ENCODE results near the gene OBP2B. TPM values are rescaled to one million over a fixed set of nuclear protein-coding genes. Genes with fewer than 3 reads are reported as not detected.

OBP2B gene
- total and polyA plus RNA-seq, 2 experiments from 2014 or later = not detected

DNA sequence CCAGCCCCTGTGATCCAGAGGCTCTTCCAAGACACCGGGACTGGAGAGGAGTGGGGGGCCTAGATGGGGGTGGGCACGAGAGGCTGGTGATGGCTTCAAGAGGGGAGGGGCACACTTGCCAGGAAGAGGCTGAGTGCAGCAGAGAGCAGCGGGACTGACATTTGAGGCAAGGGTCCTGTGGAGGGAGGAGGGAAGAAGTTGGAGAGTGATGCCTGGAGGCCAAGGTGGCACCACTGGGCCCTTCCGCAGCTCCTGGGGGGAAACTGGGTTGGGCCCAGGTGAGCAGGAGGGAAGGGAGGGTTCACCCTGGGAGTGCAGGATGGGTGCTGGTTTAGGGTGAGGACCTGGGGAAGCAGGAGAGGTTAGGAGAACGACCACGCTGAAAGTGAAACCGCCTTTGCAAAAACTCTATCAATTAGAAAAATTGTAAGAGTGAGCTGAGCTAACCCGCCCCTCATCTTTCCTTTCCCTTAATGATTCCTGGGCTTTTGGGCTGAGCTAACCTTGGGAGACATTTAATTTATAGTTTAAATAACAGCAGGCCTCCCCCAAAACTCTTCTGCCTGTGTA, 39.8 kb upstream of the OBP2B start:
- TF ChIP-seq ZNF114 (CRISPR knock-in tag; IDR thresholded peaks at IDR 0.05) (no peak), ZNF331 (CRISPR knock-in tag; IDR thresholded peaks at IDR 0.05; ENCODE audit: low read depth) (no peak), EZH2 (IDR thresholded peaks at IDR 0.05; ENCODE audit: low read depth, unreplicated experiment) (no peak), STAT1 (IDR thresholded peaks at IDR 0.05; ENCODE audit: unreplicated experiment) (no peak), NANOG (IDR thresholded peaks at IDR 0.05; ENCODE audit: borderline replicate concordance) (no peak), EZH2phosphoT487 (IDR thresholded peaks at IDR 0.05; ENCODE audit: unreplicated experiment) (no peak), POLR2AphosphoS5 (IDR thresholded peaks at IDR 0.05; ENCODE audit: low read depth) (no peak), CREB1 (CRISPR knock-in tag; IDR thresholded peaks at IDR 0.05; ENCODE audit: low read depth) (no peak), JUNB (IDR thresholded peaks at IDR 0.05; ENCODE audit: unreplicated experiment) (no peak)
- TF ChIP-seq, protein P1, sequence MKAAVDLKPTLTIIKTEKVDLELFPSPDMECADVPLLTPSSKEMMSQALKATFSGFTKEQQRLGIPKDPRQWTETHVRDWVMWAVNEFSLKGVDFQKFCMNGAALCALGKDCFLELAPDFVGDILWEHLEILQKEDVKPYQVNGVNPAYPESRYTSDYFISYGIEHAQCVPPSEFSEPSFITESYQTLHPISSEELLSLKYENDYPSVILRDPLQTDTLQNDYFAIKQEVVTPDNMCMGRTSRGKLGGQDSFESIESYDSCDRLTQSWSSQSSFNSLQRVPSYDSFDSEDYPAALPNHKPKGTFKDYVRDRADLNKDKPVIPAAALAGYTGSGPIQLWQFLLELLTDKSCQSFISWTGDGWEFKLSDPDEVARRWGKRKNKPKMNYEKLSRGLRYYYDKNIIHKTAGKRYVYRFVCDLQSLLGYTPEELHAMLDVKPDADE (IDR thresholded peaks at IDR 0.05) = no peak
- TF ChIP-seq, protein P2, sequence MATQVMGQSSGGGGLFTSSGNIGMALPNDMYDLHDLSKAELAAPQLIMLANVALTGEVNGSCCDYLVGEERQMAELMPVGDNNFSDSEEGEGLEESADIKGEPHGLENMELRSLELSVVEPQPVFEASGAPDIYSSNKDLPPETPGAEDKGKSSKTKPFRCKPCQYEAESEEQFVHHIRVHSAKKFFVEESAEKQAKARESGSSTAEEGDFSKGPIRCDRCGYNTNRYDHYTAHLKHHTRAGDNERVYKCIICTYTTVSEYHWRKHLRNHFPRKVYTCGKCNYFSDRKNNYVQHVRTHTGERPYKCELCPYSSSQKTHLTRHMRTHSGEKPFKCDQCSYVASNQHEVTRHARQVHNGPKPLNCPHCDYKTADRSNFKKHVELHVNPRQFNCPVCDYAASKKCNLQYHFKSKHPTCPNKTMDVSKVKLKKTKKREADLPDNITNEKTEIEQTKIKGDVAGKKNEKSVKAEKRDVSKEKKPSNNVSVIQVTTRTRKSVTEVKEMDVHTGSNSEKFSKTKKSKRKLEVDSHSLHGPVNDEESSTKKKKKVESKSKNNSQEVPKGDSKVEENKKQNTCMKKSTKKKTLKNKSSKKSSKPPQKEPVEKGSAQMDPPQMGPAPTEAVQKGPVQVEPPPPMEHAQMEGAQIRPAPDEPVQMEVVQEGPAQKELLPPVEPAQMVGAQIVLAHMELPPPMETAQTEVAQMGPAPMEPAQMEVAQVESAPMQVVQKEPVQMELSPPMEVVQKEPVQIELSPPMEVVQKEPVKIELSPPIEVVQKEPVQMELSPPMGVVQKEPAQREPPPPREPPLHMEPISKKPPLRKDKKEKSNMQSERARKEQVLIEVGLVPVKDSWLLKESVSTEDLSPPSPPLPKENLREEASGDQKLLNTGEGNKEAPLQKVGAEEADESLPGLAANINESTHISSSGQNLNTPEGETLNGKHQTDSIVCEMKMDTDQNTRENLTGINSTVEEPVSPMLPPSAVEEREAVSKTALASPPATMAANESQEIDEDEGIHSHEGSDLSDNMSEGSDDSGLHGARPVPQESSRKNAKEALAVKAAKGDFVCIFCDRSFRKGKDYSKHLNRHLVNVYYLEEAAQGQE (IDR thresholded peaks at IDR 0.05; ENCODE audit: unreplicated experiment) = no peak
- TF ChIP-seq, protein P3, sequence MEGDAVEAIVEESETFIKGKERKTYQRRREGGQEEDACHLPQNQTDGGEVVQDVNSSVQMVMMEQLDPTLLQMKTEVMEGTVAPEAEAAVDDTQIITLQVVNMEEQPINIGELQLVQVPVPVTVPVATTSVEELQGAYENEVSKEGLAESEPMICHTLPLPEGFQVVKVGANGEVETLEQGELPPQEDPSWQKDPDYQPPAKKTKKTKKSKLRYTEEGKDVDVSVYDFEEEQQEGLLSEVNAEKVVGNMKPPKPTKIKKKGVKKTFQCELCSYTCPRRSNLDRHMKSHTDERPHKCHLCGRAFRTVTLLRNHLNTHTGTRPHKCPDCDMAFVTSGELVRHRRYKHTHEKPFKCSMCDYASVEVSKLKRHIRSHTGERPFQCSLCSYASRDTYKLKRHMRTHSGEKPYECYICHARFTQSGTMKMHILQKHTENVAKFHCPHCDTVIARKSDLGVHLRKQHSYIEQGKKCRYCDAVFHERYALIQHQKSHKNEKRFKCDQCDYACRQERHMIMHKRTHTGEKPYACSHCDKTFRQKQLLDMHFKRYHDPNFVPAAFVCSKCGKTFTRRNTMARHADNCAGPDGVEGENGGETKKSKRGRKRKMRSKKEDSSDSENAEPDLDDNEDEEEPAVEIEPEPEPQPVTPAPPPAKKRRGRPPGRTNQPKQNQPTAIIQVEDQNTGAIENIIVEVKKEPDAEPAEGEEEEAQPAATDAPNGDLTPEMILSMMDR (conservative IDR thresholded peaks at IDR 0.05; ENCODE audit: low read depth in 2 of 2) = no peak
- TF ChIP-seq, protein P4, sequence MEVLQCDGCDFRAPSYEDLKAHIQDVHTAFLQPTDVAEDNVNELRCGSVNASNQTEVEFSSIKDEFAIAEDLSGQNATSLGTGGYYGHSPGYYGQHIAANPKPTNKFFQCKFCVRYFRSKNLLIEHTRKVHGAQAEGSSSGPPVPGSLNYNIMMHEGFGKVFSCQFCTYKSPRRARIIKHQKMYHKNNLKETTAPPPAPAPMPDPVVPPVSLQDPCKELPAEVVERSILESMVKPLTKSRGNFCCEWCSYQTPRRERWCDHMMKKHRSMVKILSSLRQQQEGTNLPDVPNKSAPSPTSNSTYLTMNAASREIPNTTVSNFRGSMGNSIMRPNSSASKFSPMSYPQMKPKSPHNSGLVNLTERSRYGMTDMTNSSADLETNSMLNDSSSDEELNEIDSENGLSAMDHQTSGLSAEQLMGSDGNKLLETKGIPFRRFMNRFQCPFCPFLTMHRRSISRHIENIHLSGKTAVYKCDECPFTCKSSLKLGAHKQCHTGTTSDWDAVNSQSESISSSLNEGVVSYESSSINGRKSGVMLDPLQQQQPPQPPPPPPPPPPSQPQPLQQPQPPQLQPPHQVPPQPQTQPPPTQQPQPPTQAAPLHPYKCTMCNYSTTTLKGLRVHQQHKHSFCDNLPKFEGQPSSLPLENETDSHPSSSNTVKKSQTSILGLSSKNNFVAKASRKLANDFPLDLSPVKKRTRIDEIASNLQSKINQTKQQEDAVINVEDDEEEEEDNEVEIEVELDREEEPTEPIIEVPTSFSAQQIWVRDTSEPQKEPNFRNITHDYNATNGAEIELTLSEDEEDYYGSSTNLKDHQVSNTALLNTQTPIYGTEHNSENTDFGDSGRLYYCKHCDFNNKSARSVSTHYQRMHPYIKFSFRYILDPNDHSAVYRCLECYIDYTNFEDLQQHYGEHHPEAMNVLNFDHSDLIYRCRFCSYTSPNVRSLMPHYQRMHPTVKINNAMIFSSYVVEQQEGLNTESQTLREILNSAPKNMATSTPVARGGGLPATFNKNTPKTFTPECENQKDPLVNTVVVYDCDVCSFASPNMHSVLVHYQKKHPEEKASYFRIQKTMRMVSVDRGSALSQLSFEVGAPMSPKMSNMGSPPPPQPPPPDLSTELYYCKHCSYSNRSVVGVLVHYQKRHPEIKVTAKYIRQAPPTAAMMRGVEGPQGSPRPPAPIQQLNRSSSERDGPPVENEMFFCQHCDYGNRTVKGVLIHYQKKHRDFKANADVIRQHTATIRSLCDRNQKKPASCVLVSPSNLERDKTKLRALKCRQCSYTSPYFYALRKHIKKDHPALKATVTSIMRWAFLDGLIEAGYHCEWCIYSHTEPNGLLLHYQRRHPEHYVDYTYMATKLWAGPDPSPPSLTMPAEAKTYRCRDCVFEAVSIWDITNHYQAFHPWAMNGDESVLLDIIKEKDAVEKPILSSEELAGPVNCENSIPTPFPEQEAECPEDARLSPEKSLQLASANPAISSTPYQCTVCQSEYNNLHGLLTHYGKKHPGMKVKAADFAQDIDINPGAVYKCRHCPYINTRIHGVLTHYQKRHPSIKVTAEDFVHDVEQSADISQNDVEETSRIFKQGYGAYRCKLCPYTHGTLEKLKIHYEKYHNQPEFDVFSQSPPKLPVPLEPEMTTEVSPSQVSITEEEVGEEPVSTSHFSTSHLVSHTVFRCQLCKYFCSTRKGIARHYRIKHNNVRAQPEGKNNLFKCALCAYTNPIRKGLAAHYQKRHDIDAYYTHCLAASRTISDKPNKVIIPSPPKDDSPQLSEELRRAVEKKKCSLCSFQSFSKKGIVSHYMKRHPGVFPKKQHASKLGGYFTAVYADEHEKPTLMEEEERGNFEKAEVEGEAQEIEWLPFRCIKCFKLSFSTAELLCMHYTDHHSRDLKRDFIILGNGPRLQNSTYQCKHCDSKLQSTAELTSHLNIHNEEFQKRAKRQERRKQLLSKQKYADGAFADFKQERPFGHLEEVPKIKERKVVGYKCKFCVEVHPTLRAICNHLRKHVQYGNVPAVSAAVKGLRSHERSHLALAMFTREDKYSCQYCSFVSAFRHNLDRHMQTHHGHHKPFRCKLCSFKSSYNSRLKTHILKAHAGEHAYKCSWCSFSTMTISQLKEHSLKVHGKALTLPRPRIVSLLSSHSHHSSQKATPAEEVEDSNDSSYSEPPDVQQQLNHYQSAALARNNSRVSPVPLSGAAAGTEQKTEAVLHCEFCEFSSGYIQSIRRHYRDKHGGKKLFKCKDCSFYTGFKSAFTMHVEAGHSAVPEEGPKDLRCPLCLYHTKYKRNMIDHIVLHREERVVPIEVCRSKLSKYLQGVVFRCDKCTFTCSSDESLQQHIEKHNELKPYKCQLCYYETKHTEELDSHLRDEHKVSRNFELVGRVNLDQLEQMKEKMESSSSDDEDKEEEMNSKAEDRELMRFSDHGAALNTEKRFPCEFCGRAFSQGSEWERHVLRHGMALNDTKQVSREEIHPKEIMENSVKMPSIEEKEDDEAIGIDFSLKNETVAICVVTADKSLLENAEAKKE (CRISPR knock-in tag; IDR thresholded peaks at IDR 0.05) = no peak
- H3K4me1 Mint-ChIP-seq = peaks cover 9% of the 10 kb centered on the region
- Histone ChIP-seq H2AFZ (no peak overlapping the region), H3K4me1 (ENCODE audit: insufficient read depth) (no peaks in the 10 kb centered on the region; the same call in 1 of the 2 replicates), H3K4me3 (no peak overlapping the region), H4K20me1 (replicated peaks; ENCODE audit: insufficient read depth) (no peaks in the 10 kb centered on the region), H3K36me3 (ENCODE audit: insufficient read depth) (no peaks in the 10 kb centered on the region), H3K27ac (ENCODE audit: low read depth) (no peak overlapping the region), H3K79me2 (replicated peaks; ENCODE audit: insufficient read depth) (no peaks in the 10 kb centered on the region), H3K4me2 (no peak overlapping the region), H3K27me3 (ENCODE audit: insufficient read depth) (no peaks in the 10 kb centered on the region), H3F3A (replicated peaks; ENCODE audit: low read depth) (no peaks in the 10 kb centered on the region), H3K9me2 (ENCODE audit: insufficient read depth) (no peaks in the 10 kb centered on the region)
- peaks cover 10% of the 10 kb centered on the region for H3K27me3 Mint-ChIP-seq (ENCODE audit: insufficient read depth, low read depth, poor library complexity)
- H3K36me3 Mint-ChIP-seq (ENCODE audit: low read depth) = no peaks in the 10 kb centered on the region
- DNase-seq (ENCODE audit: low spot score) = no peak
- ATAC-seq = no peak
- H3K4me3 Mint-ChIP-seq = no peak overlapping the region
- H3K9me3 Mint-ChIP-seq = no peaks in the 10 kb centered on the region
- H3K27ac Mint-ChIP-seq = no peak overlapping the region

Data from GM23338 (cell line).